Ascending aorta (tissue), 2 donors: Measurements from ENCODE around the gene SCN11A. TPM values are rescaled to one million over a fixed set of nuclear protein-coding genes. Genes with fewer than 3 reads are reported as not detected.
A peak's percentile ranks its signal among the peaks of the same experiment; 100 is the strongest.

Experiments
- DNase-seq, 2 donors: peaks; one replicate each; pipeline ENCODE4 v3.0.0-alpha.2; 2019; ENCODE audit warnings: low spot score in 2 of 2
- H3K27ac ChIP-seq, 2 donors: fragments of 200-600 bp; sonication (generic); one replicate each; pipeline ENCODE4 v1.5.1; 2016 to 2017; ENCODE audit warnings: mild to moderate bottlenecking in 1 of 2
- H3K27me3 ChIP-seq: fragments of 200-600 bp; sonication (generic); one replicate; pipeline ENCODE4 v1.5.1; 2017
- H3K36me3 ChIP-seq, 2 donors: fragments of 200-600 bp; sonication (generic); one replicate each; pipeline ENCODE4 v1.5.1; 2016
- H3K4me1 ChIP-seq, 2 donors: fragments of 200-600 bp; sonication (generic); one replicate each; pipeline ENCODE4 v1.5.1; 2016 to 2017; ENCODE audit warnings: mild to moderate bottlenecking in 1 of 2
- H3K4me3 ChIP-seq, 2 donors: fragments of 200-600 bp; sonication (generic); one replicate each; pipeline ENCODE4 v1.5.1; 2016 to 2017; ENCODE audit warnings: mild to moderate bottlenecking in 1 of 2
- H3K9me3 ChIP-seq, 2 donors: fragments of 200-600 bp; sonication (generic); one replicate each; pipeline ENCODE4 v1.5.1; 2016
- CTCF ChIP-seq, 3 experiments: fragments of 200-600 bp in 2 of 3; fragments of 450-650 bp in 1 of 3; sonication (generic) in 2 of 3; IDR thresholded peaks; one replicate each; pipeline ENCODE4 v1.5.1; 2016 to 2019; ENCODE audit warnings: antibody characterized with exemption in 3 of 3, mild to moderate bottlenecking in 1 of 3, moderate library complexity in 1 of 3
- intact Hi-C: fragments of 100-400 bp; cut with DNase I; formaldehyde crosslinking; loops from one replicate; pipeline ENCODE4 v1.15.1; 2023
- total RNA-seq: library from RNA; depleted of rRNA; stranded (reverse); fragments of >200 nt; gene quantifications from one replicate; pipeline ENCODE4 v1.1.0, GENCODE V29; 2016

Gene SCN11A
- total RNA-seq, 1 donor from 2014 or later = not detected

DNA sequence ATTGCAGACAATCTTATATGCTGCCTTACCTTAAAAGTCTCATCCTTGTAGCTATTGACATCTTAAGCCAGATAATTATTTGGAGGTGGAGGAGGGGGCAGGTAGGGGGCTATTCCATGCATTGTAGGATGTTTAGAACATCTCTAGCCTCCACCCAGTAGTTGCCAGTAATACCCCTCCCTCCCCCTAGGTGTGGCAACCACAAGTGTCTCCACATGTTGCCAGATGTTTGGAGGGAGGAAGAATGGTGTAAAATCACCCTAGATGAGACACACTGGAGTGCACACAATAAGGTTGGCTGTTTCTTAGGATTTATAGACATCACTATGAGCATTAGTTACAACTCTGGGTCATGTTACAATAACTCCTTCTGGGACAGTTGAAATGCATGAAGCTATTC is 28.3 kb upstream of the SCN11A start:
- Histone ChIP-seq H3K9me3 (no peaks in the 10 kb centered on the region), H3K27me3 (no peaks in the 10 kb centered on the region), H3K4me1 (no peaks in the 10 kb centered on the region), H3K27ac (no peak overlapping the region), H3K36me3 (peaks cover 36 to 82% of the 10 kb centered on the region in 2 donors), H3K4me3 (no peak overlapping the region)
- no peak for DNase-seq
- TF ChIP-seq CTCF (IDR thresholded peaks at IDR 0.05) = no peak
- intact Hi-C loops = no loop called here

DNA sequence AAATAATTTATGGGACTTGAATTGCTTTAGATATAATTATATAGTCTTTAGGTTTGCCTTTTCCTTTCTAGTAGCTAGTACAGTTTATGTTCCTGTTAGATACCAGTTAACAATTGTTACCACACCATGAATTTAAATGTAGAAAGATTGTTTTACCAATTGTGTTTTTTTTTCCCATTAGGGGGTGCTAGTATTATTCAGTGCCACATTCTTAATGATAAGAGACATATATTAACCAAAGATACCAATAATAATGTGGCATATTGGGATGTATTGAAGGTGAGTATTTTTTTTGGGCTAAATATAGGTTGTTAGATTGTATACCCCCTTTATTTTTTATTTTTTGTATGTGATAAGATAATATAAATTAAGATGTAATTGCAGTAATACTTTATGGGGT is 27.8 kb upstream of the SCN11A start:
- intact Hi-C loops = no loop called here
- H3K4me1 ChIP-seq = no peaks in the 10 kb centered on the region
- no peak for TF ChIP-seq CTCF (IDR thresholded peaks at IDR 0.05)
- H3K27me3 ChIP-seq = no peaks in the 10 kb centered on the region
- H3K36me3 ChIP-seq = peaks cover 40 to 84% of the 10 kb centered on the region in 2 donors
- H3K4me3 ChIP-seq = no peak overlapping the region
- DNase-seq = no peak
- no peak overlapping the region for H3K27ac ChIP-seq
- no peaks in the 10 kb centered on the region for H3K9me3 ChIP-seq

DNA sequence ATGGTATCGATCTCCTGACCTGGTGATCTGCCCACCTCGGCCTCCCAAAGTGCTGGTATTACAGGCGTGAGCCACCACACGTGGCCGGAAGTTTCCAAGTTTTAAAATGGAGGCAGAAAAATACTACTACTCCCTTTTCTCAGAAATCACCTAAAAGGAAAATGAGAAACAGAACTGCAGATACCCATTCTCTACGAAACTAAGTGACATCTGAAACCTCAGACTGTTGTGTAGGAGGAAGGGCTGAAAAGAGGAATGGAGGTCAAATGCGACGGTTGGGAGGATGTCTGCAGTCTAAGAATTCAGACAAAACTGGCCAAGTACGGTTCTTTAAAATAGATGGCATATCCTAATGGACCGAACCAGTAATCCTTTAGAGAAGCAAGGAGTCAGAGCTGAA is 24.2 kb upstream of the SCN11A start:
- no peak for TF ChIP-seq CTCF (IDR thresholded peaks at IDR 0.05)
- H3K36me3 ChIP-seq = peaks cover 50 to 88% of the 10 kb centered on the region in 2 donors

GRCh38 chr3:39068556-39068955 is 16.8 kb upstream of the SCN11A start:
- H3K27ac ChIP-seq = no peak overlapping the region
- intact Hi-C loops = no loop called here
- H3K27me3 ChIP-seq = no peaks in the 10 kb centered on the region
- TF ChIP-seq CTCF (IDR thresholded peaks at IDR 0.05) = no peak
- H3K4me1 ChIP-seq = peaks cover 4 to 6% of the 10 kb centered on the region in 2 donors
- H3K36me3 ChIP-seq = peaks cover 23 to 60% of the 10 kb centered on the region in 2 donors
- DNase-seq = no peak
- no peaks in the 10 kb centered on the region for H3K9me3 ChIP-seq
- H3K4me3 ChIP-seq = no peak overlapping the region

More for the DNA sequence above, 24.2 kb upstream of the SCN11A start:
- no peak overlapping the region for H3K27ac ChIP-seq
- no peaks in the 10 kb centered on the region for H3K4me1 ChIP-seq
- H3K4me3 ChIP-seq = no peak overlapping the region
- intact Hi-C loops = no loop called here
- H3K27me3 ChIP-seq = no peaks in the 10 kb centered on the region
- DNase-seq = no peak
- H3K9me3 ChIP-seq = no peaks in the 10 kb centered on the region

DNA sequence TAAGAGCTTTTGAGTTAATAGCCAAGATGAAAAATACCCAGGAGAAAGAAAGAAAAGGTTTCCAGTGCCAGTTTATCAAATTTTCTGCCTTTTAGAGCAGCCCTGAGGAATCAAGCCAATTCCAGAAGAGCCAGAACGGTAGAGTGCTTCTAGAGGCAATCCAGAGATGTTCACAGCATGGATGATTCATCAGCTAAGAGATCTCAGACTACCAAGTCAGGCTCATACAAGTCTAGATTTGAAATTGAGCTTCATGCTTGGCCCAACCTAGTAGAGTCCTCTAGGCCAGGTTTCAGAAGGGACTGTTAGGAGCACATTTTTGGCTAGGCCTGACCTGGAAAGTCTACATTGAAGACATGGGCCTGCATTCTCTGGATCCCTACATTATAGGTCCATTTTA is 15.5 kb upstream of the SCN11A start:
- H3K4me3 ChIP-seq = no peak overlapping the region
- DNase-seq = no peak
- no peak overlapping the region for H3K27ac ChIP-seq
- H3K9me3 ChIP-seq = no peaks in the 10 kb centered on the region
- H3K4me1 ChIP-seq = peaks cover 4 to 6% of the 10 kb centered on the region in 2 donors
- intact Hi-C loops = no loop called here
- H3K27me3 ChIP-seq = no peaks in the 10 kb centered on the region
- H3K36me3 ChIP-seq = peaks cover 19 to 50% of the 10 kb centered on the region in 2 donors
- no peak for TF ChIP-seq CTCF (IDR thresholded peaks at IDR 0.05)

GRCh38 chr3:39065197-39065596 is 13.5 kb upstream of the SCN11A start:
- Histone ChIP-seq H3K36me3 (peaks cover 19 to 37% of the 10 kb centered on the region in 2 donors), H3K4me3 (no peak overlapping the region), H3K27ac (peak overlapping the region; percentile 32 to 35), H3K9me3 (no peaks in the 10 kb centered on the region), H3K27me3 (no peaks in the 10 kb centered on the region), H3K4me1 (peaks cover 4 to 6% of the 10 kb centered on the region in 2 donors)
- DNase-seq = no peak
- intact Hi-C loops = no loop called here
- TF ChIP-seq CTCF (IDR thresholded peaks at IDR 0.05) = peak in 1 of 3 experiments; percentile 24
